ENCODE measurements around the gene HELZ.

HELZ gene

GRCh38 chr17:67136191-67137025 lies 108.6 kb downstream of the HELZ start:
- peaks cover 5% of the 10 kb centered on the region for H3K4me1 Mint-ChIP-seq
- H3K27me3 Mint-ChIP-seq (ENCODE audit: low read depth): no peaks in the 10 kb centered on the region
- H3K4me3 Mint-ChIP-seq: no peak overlapping the region
- TF ChIP-seq, protein P1, sequence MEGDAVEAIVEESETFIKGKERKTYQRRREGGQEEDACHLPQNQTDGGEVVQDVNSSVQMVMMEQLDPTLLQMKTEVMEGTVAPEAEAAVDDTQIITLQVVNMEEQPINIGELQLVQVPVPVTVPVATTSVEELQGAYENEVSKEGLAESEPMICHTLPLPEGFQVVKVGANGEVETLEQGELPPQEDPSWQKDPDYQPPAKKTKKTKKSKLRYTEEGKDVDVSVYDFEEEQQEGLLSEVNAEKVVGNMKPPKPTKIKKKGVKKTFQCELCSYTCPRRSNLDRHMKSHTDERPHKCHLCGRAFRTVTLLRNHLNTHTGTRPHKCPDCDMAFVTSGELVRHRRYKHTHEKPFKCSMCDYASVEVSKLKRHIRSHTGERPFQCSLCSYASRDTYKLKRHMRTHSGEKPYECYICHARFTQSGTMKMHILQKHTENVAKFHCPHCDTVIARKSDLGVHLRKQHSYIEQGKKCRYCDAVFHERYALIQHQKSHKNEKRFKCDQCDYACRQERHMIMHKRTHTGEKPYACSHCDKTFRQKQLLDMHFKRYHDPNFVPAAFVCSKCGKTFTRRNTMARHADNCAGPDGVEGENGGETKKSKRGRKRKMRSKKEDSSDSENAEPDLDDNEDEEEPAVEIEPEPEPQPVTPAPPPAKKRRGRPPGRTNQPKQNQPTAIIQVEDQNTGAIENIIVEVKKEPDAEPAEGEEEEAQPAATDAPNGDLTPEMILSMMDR (IDR thresholded peaks at IDR 0.05; ENCODE audit: unreplicated experiment in 3 of 3): no peak
- no peaks in the 10 kb centered on the region for H3K9me3 Mint-ChIP-seq
- H3K36me3 Mint-ChIP-seq (ENCODE audit: low read depth): peaks cover 56% of the 10 kb centered on the region
- no peak overlapping the region for H3K27ac Mint-ChIP-seq

DNA sequence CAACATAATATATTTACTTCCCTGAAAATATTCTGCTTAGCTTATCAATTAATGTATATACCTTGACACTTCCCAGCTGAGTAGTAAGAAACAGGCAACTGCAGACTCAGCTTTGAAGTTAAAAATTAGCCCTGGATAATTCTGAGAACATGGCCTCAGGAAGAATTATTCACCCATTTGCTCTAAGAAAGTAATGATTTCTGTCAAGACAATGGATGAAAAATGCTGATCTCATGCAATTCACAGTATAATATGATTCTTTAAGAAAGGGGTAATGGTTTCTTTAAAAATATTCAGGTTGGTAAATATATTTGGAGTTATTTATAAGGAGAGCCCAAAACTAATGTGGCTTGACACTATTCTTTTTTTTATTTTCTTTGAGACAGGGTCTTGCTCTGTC lies 111.8 kb downstream of the HELZ start:
- H3K4me1 Mint-ChIP-seq: peaks cover 5% of the 10 kb centered on the region
- TF ChIP-seq, protein P1 (IDR thresholded peaks at IDR 0.05; ENCODE audit: unreplicated experiment in 3 of 3): no peak
- no peak overlapping the region for H3K4me3 Mint-ChIP-seq
- H3K36me3 Mint-ChIP-seq (ENCODE audit: low read depth): peaks cover 35% of the 10 kb centered on the region
- peak overlapping the region in 1 of 3 experiments; percentile 78 for H3K27ac Mint-ChIP-seq
- H3K27me3 Mint-ChIP-seq (ENCODE audit: low read depth): no peaks in the 10 kb centered on the region
- no peaks in the 10 kb centered on the region for H3K9me3 Mint-ChIP-seq

DNA sequence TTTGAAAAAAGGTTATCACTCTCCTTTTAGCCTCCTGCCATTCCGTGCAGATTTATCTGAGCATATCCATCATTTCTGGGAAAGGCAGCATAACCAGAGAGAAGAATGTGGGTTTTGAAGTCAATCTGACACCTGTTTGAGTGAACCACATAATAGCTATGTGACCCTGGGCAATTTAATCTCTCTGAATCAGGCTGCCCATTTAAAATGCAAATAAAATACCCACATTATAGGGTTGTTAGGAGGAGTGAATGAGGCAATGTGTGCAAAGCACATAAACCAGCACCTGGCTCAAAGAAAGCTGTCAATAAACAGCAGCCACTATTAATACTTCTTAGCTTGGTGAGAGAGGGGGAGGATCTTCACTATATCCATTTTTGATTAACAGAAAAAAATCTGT lies 112.6 kb downstream of the HELZ start:
- Mint-ChIP-seq H3K36me3 (ENCODE audit: low read depth) (peaks cover 34% of the 10 kb centered on the region), H3K9me3 (no peaks in the 10 kb centered on the region), H3K4me3 (no peak overlapping the region), H3K4me1 (peaks cover 5% of the 10 kb centered on the region), H3K27me3 (ENCODE audit: low read depth) (no peaks in the 10 kb centered on the region), H3K27ac (peak overlapping the region in 1 of 3 experiments; percentile 38)
- TF ChIP-seq, protein P1 (IDR thresholded peaks at IDR 0.05; ENCODE audit: unreplicated experiment in 3 of 3): no peak

- Mint-ChIP-seq H3K9me3 (no peaks in the 10 kb centered on the region), H3K27me3 (ENCODE audit: low read depth) (no peaks in the 10 kb centered on the region), H3K4me3 (no peak overlapping the region), H3K27ac (no peak overlapping the region), H3K4me1 (peaks cover 5% of the 10 kb centered on the region), H3K36me3 (ENCODE audit: low read depth) (peaks cover 31% of the 10 kb centered on the region)
- TF ChIP-seq, protein P1 (IDR thresholded peaks at IDR 0.05; ENCODE audit: unreplicated experiment in 3 of 3): no peak
Observed at GRCh38 chr17:67130768-67131167, 114.2 kb downstream of the HELZ start.

DNA sequence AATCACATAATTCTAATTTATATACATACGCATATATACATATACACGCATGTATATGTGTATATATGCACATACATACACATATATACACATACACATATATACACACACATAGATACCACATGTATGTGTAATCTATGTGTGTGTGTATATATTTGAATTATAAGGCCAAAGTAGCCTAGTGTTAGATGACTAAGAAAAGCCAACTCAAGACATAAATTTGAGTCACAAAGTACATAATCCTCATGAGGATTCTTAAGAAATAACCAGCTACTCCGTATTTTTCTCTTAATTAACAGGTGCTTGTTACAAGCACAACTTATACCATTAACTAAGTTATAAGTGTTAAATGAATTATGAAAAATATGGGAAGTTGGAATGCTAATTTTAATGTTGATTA lies 115.7 kb downstream of the HELZ start:
- TF ChIP-seq, protein P1 (IDR thresholded peaks at IDR 0.05; ENCODE audit: unreplicated experiment in 3 of 3): no peak
- Mint-ChIP-seq H3K27me3 (ENCODE audit: low read depth) (no peaks in the 10 kb centered on the region), H3K4me3 (no peak overlapping the region), H3K9me3 (no peaks in the 10 kb centered on the region), H3K27ac (no peak overlapping the region), H3K4me1 (peaks cover 5% of the 10 kb centered on the region), H3K36me3 (ENCODE audit: low read depth) (peaks cover 24% of the 10 kb centered on the region)

GRCh38 chr17:67128700-67129099 lies 116.3 kb downstream of the HELZ start:
- H3K4me3 Mint-ChIP-seq: no peak overlapping the region
- H3K27me3 Mint-ChIP-seq (ENCODE audit: low read depth): no peaks in the 10 kb centered on the region
- peaks cover 5% of the 10 kb centered on the region for H3K4me1 Mint-ChIP-seq
- H3K36me3 Mint-ChIP-seq (ENCODE audit: low read depth): peaks cover 25% of the 10 kb centered on the region
- TF ChIP-seq, protein P1 (IDR thresholded peaks at IDR 0.05; ENCODE audit: unreplicated experiment in 3 of 3): no peak
- H3K9me3 Mint-ChIP-seq: no peaks in the 10 kb centered on the region
- H3K27ac Mint-ChIP-seq: no peak overlapping the region

Measured in nephron (organoid).